H9 (cell line): Measurements from ENCODE around the gene WDFY3. TPM values are rescaled to one million over a fixed set of nuclear protein-coding genes. Genes with fewer than 3 reads are reported as not detected.

Source experiments
- DNase-seq: peaks from one replicate; pipeline ENCODE4 v3.0.0-alpha.2; 2017
- H2AFZ ChIP-seq: one replicate; pipeline ENCODE4 v1.6.1; 2013; ENCODE audit warnings: mild to moderate bottlenecking, low read length, control low read depth, moderate library complexity
- H2AK5ac ChIP-seq: 2 replicates; pipeline ENCODE4 v1.6.1; 2013; ENCODE audit warnings: low read length, control low read depth, mixed read lengths; ENCODE audit not compliant: insufficient read length
- H2BK120ac ChIP-seq: one replicate; pipeline ENCODE4 v1.6.1; 2013; ENCODE audit warnings: low read depth, mild to moderate bottlenecking, low read length, control low read depth, inconsistent platforms; ENCODE audit not compliant: poor library complexity, severe bottlenecking
- H2BK12ac ChIP-seq: 2 replicates; pipeline ENCODE4 v1.6.1; 2013; ENCODE audit warnings: low read length, control low read depth, mixed read lengths, low read depth; ENCODE audit not compliant: insufficient read length
- H2BK15ac ChIP-seq: 2 replicates; pipeline ENCODE4 v1.6.1; 2013; ENCODE audit warnings: low read depth, low read length, control low read depth
- H2BK20ac ChIP-seq: one replicate; pipeline ENCODE4 v1.6.1; 2013; ENCODE audit warnings: low read depth, mild to moderate bottlenecking, low read length, control low read depth, inconsistent platforms; ENCODE audit not compliant: poor library complexity, severe bottlenecking
- H2BK5ac ChIP-seq: 2 replicates; pipeline ENCODE4 v1.6.1; 2013; ENCODE audit warnings: low read length, control low read depth, mixed read lengths; ENCODE audit not compliant: insufficient read length
- H3K14ac ChIP-seq: 2 replicates; pipeline ENCODE4 v1.6.1; 2013; ENCODE audit warnings: low read length, control low read depth; ENCODE audit not compliant: insufficient read depth
- H3K18ac ChIP-seq: 2 replicates; pipeline ENCODE4 v1.6.1; 2013; ENCODE audit warnings: low read depth, mild to moderate bottlenecking, mixed read lengths, low read length, control low read depth; ENCODE audit not compliant: insufficient read length
- H3K23ac ChIP-seq: 2 replicates; pipeline ENCODE4 v1.6.1; 2013; ENCODE audit warnings: low read length, control low read depth, mixed read lengths, low read depth; ENCODE audit not compliant: insufficient read length
- H3K23me2 ChIP-seq: 2 replicates; pipeline ENCODE4 v1.6.1; 2013; ENCODE audit warnings: low read depth, mild to moderate bottlenecking, mixed read lengths, low read length, control low read depth; ENCODE audit not compliant: insufficient read length, poor library complexity, severe bottlenecking
- H3K27ac ChIP-seq: 2 replicates; pipeline ENCODE4 v1.5.1; 2013; ENCODE audit warnings: low read length, control low read depth, mixed read lengths, low read depth; ENCODE audit not compliant: insufficient read length
- H3K27me3 ChIP-seq: 2 replicates; pipeline ENCODE4 v1.6.1; 2013; ENCODE audit warnings: low read length, control low read depth, inconsistent platforms; ENCODE audit not compliant: insufficient read depth
- H3K4ac ChIP-seq: 2 replicates; pipeline ENCODE4 v1.6.1; 2013; ENCODE audit warnings: low read depth, mild to moderate bottlenecking, control low read depth, inconsistent platforms, low read length, moderate library complexity
- H3K4me1 ChIP-seq: 2 replicates; pipeline ENCODE4 v1.6.1; 2013; ENCODE audit warnings: low read length, control low read depth, inconsistent platforms; ENCODE audit not compliant: insufficient read depth
- H3K4me2 ChIP-seq: 2 replicates; pipeline ENCODE4 v1.6.1; 2013; ENCODE audit warnings: low read length, control low read depth, mixed read lengths; ENCODE audit not compliant: insufficient read length, insufficient read depth
- H3K56ac ChIP-seq: 2 replicates; pipeline ENCODE4 v1.6.1; 2013; ENCODE audit warnings: low read depth, mild to moderate bottlenecking, mixed read lengths, low read length, control low read depth; ENCODE audit not compliant: insufficient read length
- H3K79me1 ChIP-seq: 2 replicates; pipeline ENCODE4 v1.6.1; 2013; ENCODE audit warnings: low read depth, mild to moderate bottlenecking, moderate library complexity, low read length, control low read depth, inconsistent platforms; ENCODE audit not compliant: insufficient read depth, poor library complexity, severe bottlenecking
- H3K79me2 ChIP-seq: 2 replicates; pipeline ENCODE4 v1.6.1; 2013; ENCODE audit warnings: low read length, control low read depth, inconsistent platforms; ENCODE audit not compliant: insufficient read depth
- H3K9ac ChIP-seq: 2 replicates; pipeline ENCODE4 v1.6.1; 2013; ENCODE audit warnings: low read length, control low read depth, mixed read lengths; ENCODE audit not compliant: insufficient read length; ENCODE audit errors: extremely low read depth
- H3K9me3 ChIP-seq: one replicate; pipeline ENCODE4 v1.6.1; 2013; ENCODE audit warnings: low read depth, low read length, inconsistent platforms; ENCODE audit not compliant: control insufficient read depth
- H3T11ph ChIP-seq: one replicate; pipeline ENCODE4 v1.6.1; 2013; ENCODE audit warnings: mild to moderate bottlenecking, low read length, control low read depth, inconsistent platforms
- H4K20me1 ChIP-seq: one replicate; pipeline ENCODE4 v1.6.1; 2013; ENCODE audit not compliant: control insufficient read depth, insufficient read length, insufficient read depth
- H4K5ac ChIP-seq: 2 replicates; pipeline ENCODE4 v1.6.1; 2013; ENCODE audit warnings: low read depth, mild to moderate bottlenecking, mixed read lengths, low read length, control low read depth; ENCODE audit not compliant: insufficient read length
- H4K8ac ChIP-seq: replicated peaks from 2 replicates; pipeline ENCODE4 v1.6.1; 2013; ENCODE audit warnings: low read length, control low read depth, mixed read lengths, low read depth; ENCODE audit not compliant: insufficient read length
- H4K91ac ChIP-seq: 2 replicates; pipeline ENCODE4 v1.6.1; 2013; ENCODE audit warnings: low read depth, mild to moderate bottlenecking, moderate library complexity, mixed read lengths, low read length, control low read depth; ENCODE audit not compliant: insufficient read length
- H3K27ac Mint-ChIP-seq, 3 experiments: 2 replicates in 2 of 3; 3 replicates in 1 of 3; pipeline ENCODE4 v1.8.0; 2020 to 2021; ENCODE audit warnings: mixed read lengths in 3 of 3, mild to moderate bottlenecking in 1 of 3, moderate library complexity in 1 of 3
- H3K27me3 Mint-ChIP-seq: 2 replicates; pipeline ENCODE4 v1.8.0; 2021; ENCODE audit warnings: low read depth, mild to moderate bottlenecking, moderate library complexity, mixed read lengths
- H3K36me3 Mint-ChIP-seq, 3 experiments: 2 replicates in 2 of 3; 3 replicates in 1 of 3; pipeline ENCODE4 v1.8.0; 2020 to 2021; ENCODE audit warnings: low read depth in 3 of 3, mixed read lengths in 3 of 3; ENCODE audit not compliant: insufficient read depth in 1 of 3
- H3K4me1 Mint-ChIP-seq, 2 experiments: 2 replicates each; pipeline ENCODE4 v1.8.0; 2020; ENCODE audit warnings: mixed read lengths in 2 of 2
- H3K4me3 Mint-ChIP-seq, 2 experiments: 2 replicates in 1 of 2; 3 replicates in 1 of 2; pipeline ENCODE4 v1.8.0; 2020 to 2021; ENCODE audit warnings: mild to moderate bottlenecking in 2 of 2, mixed read lengths in 2 of 2, moderate library complexity in 1 of 2
- H3K9me3 Mint-ChIP-seq, 2 experiments: 2 replicates in 1 of 2; 3 replicates in 1 of 2; pipeline ENCODE4 v1.8.0; 2020; ENCODE audit warnings: mild to moderate bottlenecking in 2 of 2, mixed read lengths in 2 of 2, moderate library complexity in 1 of 2
- WGBS: extraction: QIAGEN DNeasy Blood & Tissue Kit; methylation state at CpG from one replicate; pipeline ENCODE4 v1.1.7; 2013; ENCODE audit warnings: missing lambda C conversion rate, low lambda C conversion rate, mixed read lengths; ENCODE audit not compliant: insufficient read length; ENCODE audit errors: extremely low coverage; 5-methylcytosine and 5-hydroxymethylcytosine counted together
- total RNA-seq: library from RNA; stranded (reverse); gene quantifications from 2 replicates; pipeline ENCODE4 v1.2.1, GENCODE V29; 2021
- TF ChIP-seq, protein P1 (sequence below): fragments of 200-600 bp; sonication (generic); conservative IDR thresholded peaks from 3 replicates; pipeline ENCODE4 v1.8.0; 2021; ENCODE audit warnings: antibody characterized with exemption, mild to moderate bottlenecking

The WDFY3 gene
- total RNA-seq, 1 experiment from 2014 or later, result 54.6 TPM

DNA sequence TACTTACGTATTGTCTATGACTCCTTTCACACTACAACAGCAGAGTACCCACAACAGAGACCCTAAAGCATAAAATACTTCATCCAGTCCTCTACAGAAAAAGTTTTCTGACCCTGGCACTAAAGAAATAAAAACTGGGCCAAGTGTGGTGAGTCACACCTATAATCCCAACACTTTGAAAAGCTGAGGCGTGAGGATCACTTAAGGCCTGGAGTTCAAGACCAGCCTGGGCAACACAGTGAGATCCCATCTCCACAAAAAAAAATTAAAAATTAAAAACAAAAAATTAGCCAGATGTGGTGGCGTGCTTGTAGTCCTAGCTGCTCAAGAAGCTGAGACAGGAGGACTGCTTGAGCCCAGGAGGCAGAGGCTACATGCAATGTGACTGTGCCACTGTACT is 66.9 kb downstream of the WDFY3 start:
- H3K36me3 Mint-ChIP-seq, result peaks cover 4 to 16% (median 16%) of the 10 kb centered on the region in 3 experiments; a peak in 6 of 7 replicates
- Histone ChIP-seq H3K79me2 (no peaks in the 10 kb centered on the region; the same call in none of the 2 replicates), H3K4me1 (peaks cover 2% of the 10 kb centered on the region; the same call in 1 of the 2 replicates), H3K9me3 (no peaks in the 10 kb centered on the region), H3K23me2 (no peaks in the 10 kb centered on the region), H2BK15ac (no peak overlapping the region), H2BK12ac (no peak overlapping the region), H3K14ac (no peak overlapping the region), H2BK120ac (no peak overlapping the region), H2AK5ac (no peak overlapping the region), H4K8ac (no peak overlapping the region), H4K91ac (no peak overlapping the region), H3K27me3 (no peaks in the 10 kb centered on the region), H3K4me2 (no peak overlapping the region), H3K9ac (no peak overlapping the region), H3K79me1 (no peaks in the 10 kb centered on the region), H3K18ac (no peak overlapping the region), H3K4ac (no peak overlapping the region), H3K23ac (no peak overlapping the region), H2AFZ (no peak overlapping the region), H2BK20ac (no peak overlapping the region), H4K5ac (no peak overlapping the region), H4K20me1 (no peaks in the 10 kb centered on the region), H3T11ph (no peak overlapping the region), H2BK5ac (no peak overlapping the region), H3K56ac (no peak overlapping the region), H3K27ac (no peak overlapping the region)
- no peak for DNase-seq
- no CpG with 5 or more reads among the region's 3 CpGs for WGBS
- no peaks in the 10 kb centered on the region for H3K9me3 Mint-ChIP-seq
- TF ChIP-seq, protein P1, sequence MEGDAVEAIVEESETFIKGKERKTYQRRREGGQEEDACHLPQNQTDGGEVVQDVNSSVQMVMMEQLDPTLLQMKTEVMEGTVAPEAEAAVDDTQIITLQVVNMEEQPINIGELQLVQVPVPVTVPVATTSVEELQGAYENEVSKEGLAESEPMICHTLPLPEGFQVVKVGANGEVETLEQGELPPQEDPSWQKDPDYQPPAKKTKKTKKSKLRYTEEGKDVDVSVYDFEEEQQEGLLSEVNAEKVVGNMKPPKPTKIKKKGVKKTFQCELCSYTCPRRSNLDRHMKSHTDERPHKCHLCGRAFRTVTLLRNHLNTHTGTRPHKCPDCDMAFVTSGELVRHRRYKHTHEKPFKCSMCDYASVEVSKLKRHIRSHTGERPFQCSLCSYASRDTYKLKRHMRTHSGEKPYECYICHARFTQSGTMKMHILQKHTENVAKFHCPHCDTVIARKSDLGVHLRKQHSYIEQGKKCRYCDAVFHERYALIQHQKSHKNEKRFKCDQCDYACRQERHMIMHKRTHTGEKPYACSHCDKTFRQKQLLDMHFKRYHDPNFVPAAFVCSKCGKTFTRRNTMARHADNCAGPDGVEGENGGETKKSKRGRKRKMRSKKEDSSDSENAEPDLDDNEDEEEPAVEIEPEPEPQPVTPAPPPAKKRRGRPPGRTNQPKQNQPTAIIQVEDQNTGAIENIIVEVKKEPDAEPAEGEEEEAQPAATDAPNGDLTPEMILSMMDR, result no peak
- H3K4me3 Mint-ChIP-seq, result no peak overlapping the region
- H3K27me3 Mint-ChIP-seq, result no peaks in the 10 kb centered on the region
- H3K4me1 Mint-ChIP-seq, result peaks cover 17 to 33% of the 10 kb centered on the region in 2 experiments
- H3K27ac Mint-ChIP-seq, result no peak overlapping the region
